Measurements from ENCODE around the gene BPNT1.
"Not testable (repeated sequence)": the region's sequence is repeated elsewhere in the genome, so short reads cannot be mapped to it uniquely, and the experiment has no call there.

The BPNT1 gene

DNA sequence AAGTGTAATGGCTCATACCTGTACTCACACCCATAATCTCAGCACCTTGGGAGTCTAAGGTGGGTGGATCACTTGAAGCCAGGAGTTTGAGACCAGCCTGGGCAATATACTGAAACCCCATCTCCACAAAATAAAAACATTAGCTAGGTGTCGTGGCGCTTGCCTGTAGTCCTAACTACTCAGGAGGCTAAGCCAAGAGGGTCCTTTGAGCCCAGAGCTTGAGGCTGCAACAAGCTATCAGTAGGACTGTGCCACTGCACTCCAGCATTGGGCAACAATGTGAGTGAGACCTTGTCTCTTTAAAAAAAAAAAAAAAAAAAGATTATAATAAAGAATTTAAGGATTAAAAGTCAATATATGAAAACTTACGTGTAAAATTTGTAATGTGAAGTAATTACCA lies 11.7 kb downstream of the BPNT1 start:
- no peak for DNase-seq (ENCODE audit: low spot score)

DNA sequence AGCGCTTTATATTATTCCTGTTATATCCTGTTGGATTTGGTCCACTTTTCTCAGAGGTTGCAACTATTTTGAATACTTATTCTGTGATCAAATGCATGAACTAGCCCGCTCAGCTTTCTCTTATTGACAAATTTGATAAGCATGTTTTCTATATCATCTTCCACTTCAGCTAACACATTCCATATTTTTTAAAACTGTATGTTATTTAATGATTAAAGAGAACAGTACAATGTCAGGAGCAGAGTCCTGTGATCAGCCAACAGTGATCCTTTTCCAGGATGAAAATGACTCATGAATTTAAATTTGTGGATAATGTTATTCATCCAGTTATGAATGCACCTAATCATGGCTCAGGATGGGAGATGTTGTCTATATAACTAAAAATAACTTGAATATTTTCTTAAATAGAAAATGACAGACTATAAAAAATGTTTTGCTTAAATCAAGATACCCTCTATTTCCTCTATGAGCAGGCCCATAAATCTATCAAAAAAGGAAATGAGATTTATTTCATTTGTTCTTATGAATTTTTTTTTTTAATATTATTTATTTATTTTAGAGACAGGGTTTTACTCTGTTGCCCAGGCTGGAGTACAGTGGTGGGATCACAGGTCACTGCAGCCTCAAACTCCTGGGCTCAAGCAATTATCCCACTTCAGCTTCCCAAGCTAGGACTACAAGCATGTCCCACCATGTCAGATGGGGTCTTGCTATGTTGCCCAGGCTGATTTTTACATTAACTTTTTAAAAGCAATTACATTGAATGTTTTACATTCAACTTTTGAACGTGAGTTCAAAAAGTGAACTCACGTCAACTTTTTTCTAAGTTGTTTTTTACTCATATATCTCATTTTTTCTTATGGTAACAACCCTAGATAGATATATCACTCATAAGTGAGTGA lies 12.5 kb downstream of the BPNT1 start:
- no peak for DNase-seq (ENCODE audit: low spot score)

DNA sequence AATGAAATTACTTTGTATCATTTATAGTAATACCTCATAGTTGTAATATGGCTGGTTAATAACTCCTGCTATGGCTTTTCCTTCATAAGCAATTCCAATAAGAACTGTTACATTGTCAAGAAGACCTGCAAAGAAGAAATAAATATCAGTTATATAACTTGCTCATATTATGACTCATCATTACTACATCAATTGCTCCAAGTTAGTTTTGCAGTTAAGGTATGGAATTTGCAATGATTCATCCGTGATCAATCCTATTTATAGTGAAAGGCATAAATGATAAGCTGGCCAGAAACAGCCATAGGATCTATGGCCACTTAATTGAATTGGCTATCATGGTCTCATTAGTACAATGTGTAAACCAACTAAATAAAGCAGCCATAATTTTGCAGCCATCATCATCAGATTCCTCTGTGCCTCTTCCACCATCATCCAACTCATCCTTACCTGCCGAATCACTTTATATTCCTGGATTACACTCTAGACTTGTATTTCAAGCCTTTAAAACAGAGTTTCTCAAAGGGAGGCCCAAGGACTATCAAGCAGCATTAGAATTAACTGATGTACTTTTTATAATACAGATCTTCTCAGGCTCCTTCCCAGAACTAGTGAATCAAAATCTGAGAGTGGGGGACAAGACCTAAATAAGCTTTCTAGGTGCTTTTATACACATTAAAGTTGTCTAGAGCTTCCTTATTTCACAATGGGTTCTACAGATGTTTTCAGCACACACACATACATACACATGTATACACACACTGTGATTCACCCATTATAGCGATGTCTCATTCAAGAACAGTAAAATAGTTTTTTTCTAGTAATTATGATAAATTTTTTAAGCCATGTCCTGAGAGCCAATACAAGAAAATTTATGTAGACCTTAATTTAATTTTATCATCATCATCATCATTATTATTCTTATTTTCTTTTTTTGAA lies 22.1 kb downstream of the BPNT1 start:
- DNase-seq (ENCODE audit: low spot score): no peak

DNA sequence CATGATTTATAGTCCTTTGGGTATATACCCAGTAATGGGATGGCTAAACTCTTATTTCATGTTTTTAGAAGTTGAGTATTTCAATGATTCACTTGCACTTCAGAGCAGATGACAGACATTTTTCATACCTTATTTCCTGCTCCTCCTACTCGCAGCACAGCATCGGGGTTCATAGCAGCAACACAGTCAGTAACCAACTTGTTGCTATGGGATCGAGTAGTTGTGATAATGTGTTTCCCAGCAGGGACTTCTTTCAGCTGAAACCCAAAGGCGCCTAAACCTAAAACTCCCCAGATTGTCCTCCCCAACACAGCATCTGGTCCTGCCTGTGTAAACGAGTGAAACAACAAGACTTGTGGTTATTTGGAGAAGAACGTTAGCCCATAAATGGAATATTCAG lies 27.0 kb downstream of the BPNT1 start:
- DNase-seq (ENCODE audit: low spot score): no peak

DNA sequence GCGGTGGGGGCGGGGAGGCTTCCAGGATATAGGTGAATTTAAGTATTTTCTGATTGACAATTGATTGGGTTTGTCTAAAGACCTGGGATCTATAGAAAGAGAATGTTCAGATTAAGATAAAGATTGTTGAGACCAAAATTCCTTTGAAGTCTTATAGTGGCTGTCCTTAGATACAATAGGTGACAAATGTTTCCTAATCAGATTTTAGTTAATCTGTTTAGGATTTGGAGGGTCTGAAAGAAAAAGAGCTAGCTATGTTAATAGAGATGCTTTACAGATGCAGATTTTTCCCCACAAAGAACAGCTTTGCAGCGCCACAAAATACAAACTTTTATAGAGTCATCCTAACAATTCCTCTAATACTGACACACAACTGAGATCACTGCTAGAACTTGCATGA lies 28.7 kb downstream of the BPNT1 start:
- DNase-seq (ENCODE audit: low spot score): no peak

DNA sequence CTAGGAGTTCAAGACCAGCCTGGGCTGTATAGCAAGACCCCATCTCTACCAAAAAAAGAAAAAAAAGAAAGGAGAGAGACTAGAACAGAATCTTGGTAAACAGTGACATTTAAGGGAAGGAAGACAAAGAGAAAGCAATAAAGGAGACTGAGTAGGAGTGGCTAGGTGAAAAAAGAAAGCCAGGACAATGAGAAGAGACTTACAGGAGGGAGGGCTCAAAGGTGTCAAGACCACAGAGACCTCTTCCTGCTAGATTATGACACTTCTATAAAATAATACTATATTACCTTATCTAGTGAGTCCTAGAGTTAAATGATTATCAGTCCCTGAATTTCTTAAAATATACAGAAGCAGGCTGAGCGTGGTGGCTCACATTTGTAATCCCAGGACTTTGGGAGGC lies 33.2 kb downstream of the BPNT1 start:
- DNase-seq (ENCODE audit: low spot score): no peak

DNA sequence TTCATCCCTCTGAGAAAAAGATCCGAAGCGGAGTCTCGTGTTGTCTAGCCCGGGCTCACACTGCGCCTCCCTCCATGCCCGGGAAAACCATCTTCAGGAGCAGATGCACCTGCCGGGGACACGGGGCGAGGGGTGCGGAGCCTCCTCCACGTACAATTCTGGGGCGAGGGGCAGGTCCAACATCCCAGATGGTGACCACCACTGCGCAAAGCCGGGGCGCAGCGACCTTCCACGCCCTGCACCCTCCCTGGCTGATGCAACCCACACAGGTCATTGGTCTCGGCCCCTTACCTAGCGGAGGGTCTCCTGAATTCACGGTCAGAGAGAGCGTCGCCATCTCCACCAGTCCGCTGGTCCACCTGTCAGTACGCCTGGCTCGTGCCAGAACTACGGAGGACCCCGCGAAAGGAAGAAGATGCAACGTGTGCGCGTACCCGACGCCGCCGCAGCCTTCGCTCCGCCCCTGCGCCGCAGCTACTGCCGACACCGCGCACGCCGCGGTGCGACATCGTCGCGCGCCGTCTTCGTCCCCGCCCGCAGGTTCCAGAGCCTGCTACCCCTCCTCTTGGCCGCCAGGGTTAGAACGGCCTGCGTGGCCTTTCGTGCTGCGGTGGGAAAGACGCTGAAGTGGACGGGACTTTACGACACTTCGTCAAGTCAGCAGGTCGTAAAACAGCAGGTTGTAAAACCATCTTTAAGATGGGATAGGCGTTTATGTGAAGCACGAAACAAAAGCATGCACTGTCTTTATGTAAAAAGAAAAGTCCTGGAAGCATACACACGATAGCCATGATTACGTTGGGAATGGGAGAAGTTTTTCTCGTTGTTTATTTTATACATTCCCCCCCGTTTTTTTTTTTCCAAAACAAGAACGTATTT lies 43.3 kb downstream of the BPNT1 start, which contains the start of gene EPRS1:
TSS of gene EPRS1 (minus strand) at position 454 of the 879 bp plus-strand sequence. CDS start at position 337, 117 bp downstream.
- peak; percentile 98 for DNase-seq (ENCODE audit: low spot score)

DNA sequence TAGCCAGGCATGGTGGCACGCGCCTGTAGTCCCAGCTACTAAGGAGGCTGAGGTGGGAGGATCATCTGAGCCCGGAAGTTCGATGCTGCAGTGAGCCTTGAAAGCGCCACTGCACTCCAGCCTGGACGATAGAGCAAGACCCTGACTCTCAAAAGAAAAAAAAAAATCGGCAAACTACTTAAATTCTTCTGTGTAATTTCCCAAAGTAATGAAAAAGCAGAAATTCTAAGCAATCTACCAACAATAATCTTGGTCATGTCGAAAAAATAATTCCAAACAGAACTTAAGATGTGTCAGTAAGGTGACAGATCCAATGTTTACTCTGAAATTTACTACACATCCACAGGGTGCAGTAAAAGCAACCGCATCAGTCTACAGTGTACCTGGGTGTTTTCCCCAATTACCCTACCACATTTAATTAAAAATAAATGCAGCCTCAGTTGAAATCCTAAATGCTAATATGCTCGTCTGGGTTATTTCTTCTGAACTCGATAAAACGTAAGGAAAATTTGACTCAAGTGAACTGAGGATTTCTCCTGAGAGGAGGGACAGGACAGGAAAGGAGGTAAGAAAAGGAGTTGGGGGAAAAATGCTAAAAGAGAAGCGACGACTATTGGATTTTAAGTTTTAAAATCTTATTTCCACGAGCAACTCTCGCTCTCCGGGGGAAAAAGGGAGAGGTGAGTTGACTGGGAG lies 44.1 kb downstream of the BPNT1 start:
- DNase-seq (ENCODE audit: low spot score): peak; percentile 48

DNA sequence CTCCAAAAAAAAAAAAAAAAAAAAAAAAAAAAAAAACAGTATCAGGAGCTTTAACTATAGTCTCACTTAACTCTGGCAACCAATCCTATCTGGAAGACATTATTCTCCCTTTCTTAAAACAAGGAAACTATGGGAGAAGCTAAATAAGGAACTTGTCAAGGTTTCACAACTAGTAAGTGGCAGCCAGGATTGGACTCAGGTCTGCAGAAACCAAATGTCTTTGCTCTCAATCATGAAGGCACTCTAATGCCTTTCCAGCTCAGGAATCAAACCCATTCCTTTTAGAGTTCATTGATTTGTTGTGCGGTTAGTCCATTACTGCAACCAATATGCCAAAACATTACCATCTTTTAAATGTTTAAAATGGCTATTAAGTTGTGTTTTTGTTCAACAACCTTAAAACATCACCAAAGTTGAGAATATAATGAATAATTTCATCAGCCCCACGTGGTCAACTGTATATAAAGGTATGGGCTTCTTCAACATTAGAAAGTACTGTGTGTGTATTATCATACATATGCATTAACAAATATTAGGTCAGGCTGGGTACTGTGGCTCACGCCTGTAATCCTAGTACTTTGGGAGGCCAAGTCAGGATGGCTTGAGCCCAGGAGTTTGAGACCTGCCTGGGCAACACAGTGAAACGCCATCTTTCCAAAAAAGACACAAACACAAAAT lies 44.8 kb downstream of the BPNT1 start:
- DNase-seq (ENCODE audit: low spot score): peak; percentile 5

DNA sequence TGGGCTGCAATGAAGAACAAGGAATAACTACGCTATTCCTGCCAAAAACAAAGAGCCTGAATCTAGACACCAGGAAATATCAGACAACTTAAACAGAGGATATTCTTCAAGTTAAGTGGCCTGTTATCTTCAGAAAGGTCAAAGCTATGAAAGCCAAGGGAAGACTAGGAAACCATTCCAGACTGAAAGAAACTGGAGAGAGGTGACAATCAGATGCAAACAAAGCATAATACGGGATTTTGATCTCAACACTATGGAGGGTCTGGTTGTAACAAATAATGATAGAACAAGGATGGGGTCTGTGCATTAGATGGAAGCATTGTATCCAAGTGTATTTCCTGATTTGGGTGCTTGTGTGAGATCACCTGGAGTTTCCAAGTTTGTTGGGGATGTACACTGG lies 45.9 kb downstream of the BPNT1 start:
- DNase-seq (ENCODE audit: low spot score): no peak

DNA sequence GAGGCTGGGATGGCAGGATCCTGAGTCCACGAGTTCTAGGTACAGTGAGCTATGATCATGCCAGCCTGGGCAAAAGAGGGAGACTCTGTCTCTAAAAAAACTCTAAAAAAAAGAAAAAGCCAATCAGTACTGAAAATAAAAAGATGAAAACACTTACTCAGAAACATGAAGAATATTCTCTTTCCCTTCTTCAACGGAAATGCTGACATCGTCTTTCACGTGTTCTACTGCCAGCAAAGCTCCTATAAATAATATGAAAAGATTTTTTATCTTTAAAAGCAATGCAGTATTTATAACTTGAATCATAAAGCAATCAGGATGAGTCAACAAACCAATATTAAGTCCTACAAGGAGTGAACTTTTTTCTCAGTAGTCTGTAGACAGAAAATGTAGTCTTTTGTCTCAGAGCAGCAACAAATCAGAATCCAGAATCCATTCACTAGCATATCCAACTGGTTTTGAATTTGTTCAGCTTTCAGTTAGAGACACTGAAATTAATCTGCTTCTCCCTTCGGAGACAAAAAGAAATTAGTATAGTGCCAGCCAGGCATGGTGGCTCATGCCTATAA lies 49.5 kb downstream of the BPNT1 start:
- no peak for DNase-seq (ENCODE audit: low spot score)

DNA sequence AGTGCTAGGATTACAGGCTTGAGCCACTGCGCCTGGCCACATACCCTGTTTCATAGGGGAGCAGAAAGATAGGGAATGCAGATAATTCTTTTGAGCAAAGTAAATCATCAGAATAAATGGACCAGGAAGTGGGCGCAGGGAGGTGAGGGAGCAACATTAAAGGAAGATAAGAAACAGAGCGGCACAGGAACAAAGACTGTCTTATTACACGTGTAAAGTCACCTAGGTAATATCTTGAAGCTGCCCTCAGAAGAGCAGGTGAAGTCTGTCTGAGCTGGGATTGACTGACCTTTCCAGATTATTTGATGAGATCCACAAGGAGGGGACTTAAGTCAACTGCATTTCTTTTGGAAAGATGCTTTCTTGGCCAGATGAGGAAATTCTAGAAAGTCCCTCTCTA lies 50.9 kb downstream of the BPNT1 start:
- DNase-seq (ENCODE audit: low spot score): no peak

DNA sequence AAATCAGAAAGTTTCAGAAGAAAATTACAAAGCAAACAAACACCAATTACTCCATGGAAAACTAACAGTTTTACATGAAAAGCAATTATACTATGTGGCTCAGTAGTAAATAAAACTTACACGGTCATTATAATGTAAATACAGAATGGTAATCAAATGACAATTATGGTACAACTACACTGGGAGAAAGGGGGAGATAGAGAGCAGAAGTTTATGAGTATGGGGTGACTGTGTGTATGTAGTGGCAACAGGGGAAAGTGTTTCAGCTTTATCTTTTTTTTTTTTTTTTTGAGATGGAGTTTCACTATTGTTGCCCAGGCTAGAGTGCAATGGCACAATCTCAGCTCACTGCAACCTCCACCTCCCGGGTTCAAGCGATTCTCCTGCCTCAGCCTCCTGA lies 51.8 kb downstream of the BPNT1 start:
- DNase-seq (ENCODE audit: low spot score): not testable (repeated sequence)

DNA sequence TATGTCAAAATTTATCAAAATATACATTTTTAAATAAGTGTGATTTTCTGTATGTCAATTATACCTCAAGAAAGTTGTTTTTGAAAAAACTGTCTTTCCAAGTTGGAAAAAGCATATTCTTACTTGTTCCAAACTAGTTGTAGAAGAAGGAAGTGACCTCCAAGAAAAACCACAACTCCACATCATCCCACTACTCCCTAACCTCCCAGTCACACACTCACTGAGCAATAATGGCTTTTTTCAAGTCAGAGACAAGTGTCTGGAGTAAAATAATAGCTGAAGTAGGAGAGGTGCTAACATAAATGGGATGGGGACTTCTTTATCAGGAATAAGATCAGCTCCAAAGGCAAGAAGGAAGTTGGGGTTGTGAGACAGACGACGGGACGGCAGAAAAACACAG lies 56.7 kb downstream of the BPNT1 start:
- DNase-seq (ENCODE audit: low spot score): no peak

DNA sequence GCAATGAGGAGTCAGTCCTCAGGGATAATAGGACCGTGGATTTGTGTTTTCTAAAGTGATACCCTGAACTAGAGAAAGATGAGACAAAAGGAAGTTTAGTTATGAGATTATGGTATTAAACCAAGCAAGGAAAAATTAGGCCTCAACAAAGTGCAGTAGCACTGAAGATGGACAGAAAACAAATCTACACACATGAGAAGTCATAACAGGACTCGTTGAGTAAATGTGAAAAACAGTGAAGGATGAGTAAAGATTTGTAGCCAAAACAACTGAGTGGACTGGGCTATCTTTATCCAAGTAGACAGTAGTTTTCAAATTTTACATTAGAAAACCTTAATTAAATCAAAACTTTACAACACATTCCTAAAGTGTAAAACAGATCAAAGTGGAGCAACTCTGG lies 58.3 kb downstream of the BPNT1 start:
- no peak for DNase-seq (ENCODE audit: low spot score)

DNA sequence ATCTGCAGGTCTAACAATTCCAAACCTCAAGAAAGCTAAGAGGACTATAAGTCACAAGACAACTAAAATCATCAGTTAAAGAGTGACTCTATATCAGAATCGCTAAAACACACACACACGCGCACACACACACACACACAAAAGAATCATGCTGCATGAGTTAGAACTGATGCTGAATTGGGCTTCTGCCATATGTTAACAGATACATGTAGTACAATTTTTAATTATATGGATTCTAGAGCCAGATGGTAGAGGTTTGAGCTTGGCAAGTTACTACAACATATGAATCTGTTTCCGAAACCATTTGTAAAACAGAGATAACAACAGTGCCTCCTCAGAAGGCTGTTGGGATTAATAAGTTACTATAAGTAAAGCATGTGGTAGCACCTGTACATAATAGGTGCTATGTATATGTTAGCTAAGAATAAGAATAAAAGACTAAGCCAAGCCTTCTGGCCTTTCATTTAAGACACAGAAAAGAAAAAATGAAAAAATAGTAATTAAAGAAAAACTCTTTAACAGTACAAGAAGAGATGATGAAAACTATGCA lies 61.2 kb downstream of the BPNT1 start:
- DNase-seq (ENCODE audit: low spot score): peak; percentile 18

DNA sequence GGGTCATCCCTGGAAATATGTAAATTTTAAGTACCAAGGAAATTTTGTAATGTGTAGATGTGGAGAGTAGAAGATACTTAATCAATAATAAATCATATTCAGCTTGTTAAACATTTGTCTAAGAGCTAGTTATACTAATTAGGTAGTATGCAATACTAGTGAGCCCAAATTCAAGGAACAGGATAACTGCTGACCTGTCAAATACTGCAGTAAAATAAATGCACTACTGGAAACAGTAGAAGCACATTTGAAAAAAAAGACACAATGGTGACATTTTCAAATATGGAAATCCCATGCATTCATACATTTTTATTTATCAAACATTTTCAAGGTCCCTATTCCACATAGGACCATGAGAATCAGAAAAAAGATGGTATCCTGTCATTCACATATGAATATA lies 70.5 kb downstream of the BPNT1 start:
- no peak for DNase-seq (ENCODE audit: low spot score)

DNA sequence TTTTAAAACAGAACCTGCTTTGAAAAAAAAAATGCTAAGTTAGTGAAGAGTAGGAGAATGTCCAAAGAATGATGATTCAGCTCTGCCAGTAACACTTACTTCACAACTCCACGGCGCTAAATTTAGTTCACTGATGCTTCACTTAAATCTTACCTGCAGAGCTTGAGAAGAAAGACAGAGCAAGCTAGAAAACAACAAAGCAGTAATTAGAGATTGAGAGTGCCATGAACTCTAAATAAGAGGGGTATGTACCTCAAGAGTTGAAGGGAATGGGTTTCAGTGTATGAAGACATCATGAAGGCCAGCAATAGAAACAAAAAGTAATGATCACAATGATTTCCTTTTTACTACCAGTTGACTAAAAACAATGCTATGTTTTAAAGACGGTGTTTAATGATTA lies 76.1 kb downstream of the BPNT1 start:
- no peak for DNase-seq (ENCODE audit: low spot score)

DNA sequence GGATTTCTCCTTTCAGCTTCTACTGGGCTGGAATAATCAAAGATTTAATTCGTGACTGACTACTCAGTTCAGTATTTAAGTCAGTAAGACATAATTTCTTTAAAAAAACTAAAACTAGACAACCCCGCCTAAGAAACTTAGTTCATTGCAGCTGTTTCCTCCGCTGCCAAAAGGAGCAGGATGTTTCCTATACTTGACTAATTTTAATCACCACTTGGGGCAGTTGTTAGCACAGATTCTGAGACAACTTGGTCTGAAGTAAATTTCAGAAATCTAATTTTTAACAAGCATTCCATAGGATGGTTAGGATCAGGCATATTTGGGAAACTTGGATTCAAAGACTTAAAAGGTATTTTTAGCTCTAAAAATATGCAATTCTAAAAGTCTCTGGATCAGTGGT lies 77.3 kb downstream of the BPNT1 start:
- no peak for DNase-seq (ENCODE audit: low spot score)

DNA sequence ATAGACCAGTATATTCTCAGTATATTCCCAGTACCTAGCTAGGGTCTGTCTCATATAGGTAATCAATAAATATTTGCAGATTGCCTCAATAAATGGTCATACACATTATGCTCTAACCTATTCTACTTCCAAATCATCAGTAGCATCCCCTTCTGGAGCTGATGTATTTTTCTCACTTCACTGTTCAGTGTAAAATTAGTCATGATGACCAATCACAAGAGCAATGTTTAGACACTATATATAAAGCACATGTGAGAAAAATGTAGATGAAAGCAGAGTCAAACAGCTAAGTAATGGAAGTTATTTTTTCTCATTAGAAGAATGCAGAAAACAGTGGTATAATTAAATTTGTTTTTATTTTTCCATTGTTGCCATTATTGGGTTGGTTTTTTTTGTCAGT lies 78.0 kb downstream of the BPNT1 start:
- DNase-seq (ENCODE audit: low spot score): no peak

All from cerebellar cortex (tissue), 1 donor.